Measurements from ENCODE around the gene LINC01488. TPM values are rescaled to one million over a fixed set of nuclear protein-coding genes. Genes with fewer than 3 reads are reported as not detected.

LINC01488 gene
- total and polyA plus RNA-seq, 9 of the 15 experiments (the other 6 are each of a cell fraction or from before 2014, with no cell fraction given) = not detected

DNA sequence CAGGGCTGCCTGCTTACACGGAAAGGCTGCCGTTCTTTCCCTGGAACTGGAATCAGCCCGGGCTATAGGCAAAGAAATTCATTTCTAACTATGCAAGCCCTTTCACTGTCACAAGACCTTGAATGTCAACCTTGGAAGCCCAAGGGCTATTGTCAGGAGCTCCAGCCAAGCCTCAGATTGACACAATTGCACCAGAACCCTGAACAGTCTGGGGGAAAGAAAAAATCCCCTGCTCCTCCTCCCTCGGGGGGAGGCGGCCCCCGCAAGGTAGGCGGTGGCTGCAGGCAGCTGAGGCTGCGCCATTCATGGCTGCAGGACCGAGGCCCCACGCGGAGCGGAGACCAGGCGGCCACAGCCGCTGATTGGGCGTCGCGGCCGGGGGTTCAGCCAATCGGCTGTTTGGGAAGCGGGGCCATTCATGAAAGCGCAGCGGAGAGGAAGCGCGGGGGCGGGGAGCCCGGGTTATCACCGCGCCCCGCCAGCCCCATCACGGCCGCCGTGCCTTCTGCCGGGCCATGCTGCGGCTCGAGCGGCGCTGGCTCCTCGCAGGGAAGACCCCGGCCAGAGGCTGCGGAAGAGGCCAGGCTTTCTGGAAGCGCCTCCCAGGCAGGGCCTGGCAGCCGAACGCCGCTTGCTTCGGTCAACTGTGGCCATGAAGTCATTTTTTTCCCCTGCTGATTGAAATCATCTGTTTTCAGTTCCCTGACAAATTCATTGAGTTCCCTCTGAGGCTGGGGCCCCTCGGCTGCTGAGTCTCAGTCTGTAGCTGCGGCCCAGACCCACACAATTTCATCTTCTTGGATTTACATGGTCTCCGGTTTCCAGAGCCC is 38.1 kb upstream of the LINC01488 start (continued):
- TF ChIP-seq, protein P1, sequence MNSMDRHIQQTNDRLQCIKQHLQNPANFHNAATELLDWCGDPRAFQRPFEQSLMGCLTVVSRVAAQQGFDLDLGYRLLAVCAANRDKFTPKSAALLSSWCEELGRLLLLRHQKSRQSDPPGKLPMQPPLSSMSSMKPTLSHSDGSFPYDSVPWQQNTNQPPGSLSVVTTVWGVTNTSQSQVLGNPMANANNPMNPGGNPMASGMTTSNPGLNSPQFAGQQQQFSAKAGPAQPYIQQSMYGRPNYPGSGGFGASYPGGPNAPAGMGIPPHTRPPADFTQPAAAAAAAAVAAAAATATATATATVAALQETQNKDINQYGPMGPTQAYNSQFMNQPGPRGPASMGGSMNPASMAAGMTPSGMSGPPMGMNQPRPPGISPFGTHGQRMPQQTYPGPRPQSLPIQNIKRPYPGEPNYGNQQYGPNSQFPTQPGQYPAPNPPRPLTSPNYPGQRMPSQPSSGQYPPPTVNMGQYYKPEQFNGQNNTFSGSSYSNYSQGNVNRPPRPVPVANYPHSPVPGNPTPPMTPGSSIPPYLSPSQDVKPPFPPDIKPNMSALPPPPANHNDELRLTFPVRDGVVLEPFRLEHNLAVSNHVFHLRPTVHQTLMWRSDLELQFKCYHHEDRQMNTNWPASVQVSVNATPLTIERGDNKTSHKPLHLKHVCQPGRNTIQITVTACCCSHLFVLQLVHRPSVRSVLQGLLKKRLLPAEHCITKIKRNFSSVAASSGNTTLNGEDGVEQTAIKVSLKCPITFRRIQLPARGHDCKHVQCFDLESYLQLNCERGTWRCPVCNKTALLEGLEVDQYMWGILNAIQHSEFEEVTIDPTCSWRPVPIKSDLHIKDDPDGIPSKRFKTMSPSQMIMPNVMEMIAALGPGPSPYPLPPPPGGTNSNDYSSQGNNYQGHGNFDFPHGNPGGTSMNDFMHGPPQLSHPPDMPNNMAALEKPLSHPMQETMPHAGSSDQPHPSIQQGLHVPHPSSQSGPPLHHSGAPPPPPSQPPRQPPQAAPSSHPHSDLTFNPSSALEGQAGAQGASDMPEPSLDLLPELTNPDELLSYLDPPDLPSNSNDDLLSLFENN (IDR thresholded peaks at IDR 0.05; ENCODE audit: low read depth in 2 of 2, low read length in 2 of 2) = 0 out of 4 replicates have a peak, but pooled peaks of 1 of the 2 experiments have one; percentile 5
- TF ChIP-seq RBM22 (IDR thresholded peaks at IDR 0.05; ENCODE audit: low read depth, low read length, poor library complexity, severe bottlenecking) (no peak), RAD51 (IDR thresholded peaks at IDR 0.05; ENCODE audit: borderline replicate concordance, low read depth) (no peak), STAT5B (CRISPR knock-in tag; IDR thresholded peaks at IDR 0.05) (no peak), BDP1 (IDR thresholded peaks at IDR 0.05; ENCODE audit: insufficient read depth, insufficient read length) (no peak), SRSF3 (IDR thresholded peaks at IDR 0.05; ENCODE audit: insufficient read depth, low read length) (no peak), CHD2 (IDR thresholded peaks at IDR 0.05; ENCODE audit: low read depth, low read length) (peak; percentile 51), RHOXF2B (CRISPR knock-in tag; conservative IDR thresholded peaks at IDR 0.05) (no peak), ZNF217 (CRISPR knock-in tag; IDR thresholded peaks at IDR 0.05) (no peak), BACH1 (tag; IDR thresholded peaks at IDR 0.05) (0 out of 2 replicates have a peak, but pooled peaks have one; percentile 17), NR2C1 (IDR thresholded peaks at IDR 0.05) (no peak), NR2C1 (tag; IDR thresholded peaks at IDR 0.05) (no peak)
- TF ChIP-seq, protein P2, sequence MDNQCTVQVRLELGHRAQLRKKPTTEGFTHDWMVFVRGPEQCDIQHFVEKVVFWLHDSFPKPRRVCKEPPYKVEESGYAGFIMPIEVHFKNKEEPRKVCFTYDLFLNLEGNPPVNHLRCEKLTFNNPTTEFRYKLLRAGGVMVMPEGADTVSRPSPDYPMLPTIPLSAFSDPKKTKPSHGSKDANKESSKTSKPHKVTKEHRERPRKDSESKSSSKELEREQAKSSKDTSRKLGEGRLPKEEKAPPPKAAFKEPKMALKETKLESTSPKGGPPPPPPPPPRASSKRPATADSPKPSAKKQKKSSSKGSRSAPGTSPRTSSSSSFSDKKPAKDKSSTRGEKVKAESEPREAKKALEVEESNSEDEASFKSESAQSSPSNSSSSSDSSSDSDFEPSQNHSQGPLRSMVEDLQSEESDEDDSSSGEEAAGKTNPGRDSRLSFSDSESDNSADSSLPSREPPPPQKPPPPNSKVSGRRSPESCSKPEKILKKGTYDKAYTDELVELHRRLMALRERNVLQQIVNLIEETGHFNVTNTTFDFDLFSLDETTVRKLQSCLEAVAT (IDR thresholded peaks at IDR 0.05) = no peak
- TF ChIP-seq, protein P3, sequence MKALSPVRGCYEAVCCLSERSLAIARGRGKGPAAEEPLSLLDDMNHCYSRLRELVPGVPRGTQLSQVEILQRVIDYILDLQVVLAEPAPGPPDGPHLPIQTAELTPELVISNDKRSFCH (CRISPR knock-in tag; IDR thresholded peaks at IDR 0.05) = no peak
- TF ChIP-seq, protein P3 (tag; IDR thresholded peaks at IDR 0.05) = no peak
- TF ChIP-seq, protein P4, sequence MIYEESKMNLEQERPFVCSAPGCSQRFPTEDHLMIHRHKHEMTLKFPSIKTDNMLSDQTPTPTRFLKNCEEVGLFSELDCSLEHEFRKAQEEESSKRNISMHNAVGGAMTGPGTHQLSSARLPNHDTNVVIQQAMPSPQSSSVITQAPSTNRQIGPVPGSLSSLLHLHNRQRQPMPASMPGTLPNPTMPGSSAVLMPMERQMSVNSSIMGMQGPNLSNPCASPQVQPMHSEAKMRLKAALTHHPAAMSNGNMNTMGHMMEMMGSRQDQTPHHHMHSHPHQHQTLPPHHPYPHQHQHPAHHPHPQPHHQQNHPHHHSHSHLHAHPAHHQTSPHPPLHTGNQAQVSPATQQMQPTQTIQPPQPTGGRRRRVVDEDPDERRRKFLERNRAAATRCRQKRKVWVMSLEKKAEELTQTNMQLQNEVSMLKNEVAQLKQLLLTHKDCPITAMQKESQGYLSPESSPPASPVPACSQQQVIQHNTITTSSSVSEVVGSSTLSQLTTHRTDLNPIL (CRISPR knock-in tag; IDR thresholded peaks at IDR 0.05) = no peak
- TF ChIP-seq, protein P5, sequence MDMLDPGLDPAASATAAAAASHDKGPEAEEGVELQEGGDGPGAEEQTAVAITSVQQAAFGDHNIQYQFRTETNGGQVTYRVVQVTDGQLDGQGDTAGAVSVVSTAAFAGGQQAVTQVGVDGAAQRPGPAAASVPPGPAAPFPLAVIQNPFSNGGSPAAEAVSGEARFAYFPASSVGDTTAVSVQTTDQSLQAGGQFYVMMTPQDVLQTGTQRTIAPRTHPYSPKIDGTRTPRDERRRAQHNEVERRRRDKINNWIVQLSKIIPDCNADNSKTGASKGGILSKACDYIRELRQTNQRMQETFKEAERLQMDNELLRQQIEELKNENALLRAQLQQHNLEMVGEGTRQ (CRISPR knock-in tag; IDR thresholded peaks at IDR 0.05) = peak; percentile 44; the same call in 1 of the 2 replicates
- TF ChIP-seq, protein P6, sequence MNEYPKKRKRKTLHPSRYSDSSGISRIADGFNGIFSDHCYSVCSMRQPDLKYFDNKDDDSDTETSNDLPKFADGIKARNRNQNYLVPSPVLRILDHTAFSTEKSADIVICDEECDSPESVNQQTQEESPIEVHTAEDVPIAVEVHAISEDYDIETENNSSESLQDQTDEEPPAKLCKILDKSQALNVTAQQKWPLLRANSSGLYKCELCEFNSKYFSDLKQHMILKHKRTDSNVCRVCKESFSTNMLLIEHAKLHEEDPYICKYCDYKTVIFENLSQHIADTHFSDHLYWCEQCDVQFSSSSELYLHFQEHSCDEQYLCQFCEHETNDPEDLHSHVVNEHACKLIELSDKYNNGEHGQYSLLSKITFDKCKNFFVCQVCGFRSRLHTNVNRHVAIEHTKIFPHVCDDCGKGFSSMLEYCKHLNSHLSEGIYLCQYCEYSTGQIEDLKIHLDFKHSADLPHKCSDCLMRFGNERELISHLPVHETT (CRISPR knock-in tag; conservative IDR thresholded peaks at IDR 0.05 in 1 of 2, IDR thresholded peaks at IDR 0.05 in 1 of 2) = peak in 1 of 2 experiments; percentile 88; a peak in 2 of 4 replicates

Data from K562 (cell line).